SK-N-SH (cell line): ENCODE measurements around the gene UPB1.

Experiments used
- CHD2 ChIP-seq: fragments of 150-350 bp; IDR thresholded peaks from 2 replicates; pipeline ENCODE4 v1.6.1; 2018; ENCODE audit warnings: low read length; ENCODE audit not compliant: partially characterized antibody
- CTCF ChIP-seq: fragments of 200-600 bp; sonication (generic); IDR thresholded peaks from 2 replicates; pipeline ENCODE4 v1.6.1; 2017; ENCODE audit warnings: antibody characterized with exemption, mild to moderate bottlenecking, moderate library complexity
- EP300 ChIP-seq, 2 experiments: IDR thresholded peaks; 2 replicates each; pipeline versions ENCODE4 v1.4.0 to v1.6.1; 2012; ENCODE audit warnings: borderline replicate concordance in 1 of 2, low read depth in 1 of 2, low read length in 1 of 2
- EZH2phosphoT487 ChIP-seq: fragments of 200-600 bp; sonication (generic); IDR thresholded peaks from 2 replicates; pipeline ENCODE4 v1.6.1; 2017; ENCODE audit warnings: low read depth, mixed run types, mild to moderate bottlenecking, antibody characterized with exemption, moderate library complexity, borderline replicate concordance
- JUND ChIP-seq: IDR thresholded peaks from 2 replicates; pipeline ENCODE4 v1.4.0; 2012
- MAX ChIP-seq: IDR thresholded peaks from 2 replicates; pipeline ENCODE4 v1.4.0; 2012; ENCODE audit warnings: low read depth
- NFIC ChIP-seq: IDR thresholded peaks from 2 replicates; pipeline ENCODE4 v1.4.0; 2012; ENCODE audit warnings: borderline replicate concordance
- POLR2AphosphoS5 ChIP-seq: IDR thresholded peaks from 2 replicates; pipeline ENCODE4 v1.6.1; 2012; ENCODE audit warnings: low read depth, low read length
- RFX5 ChIP-seq: IDR thresholded peaks from 2 replicates; pipeline ENCODE4 v1.6.1; 2012; ENCODE audit warnings: mild to moderate bottlenecking, improper control_type of control experiment, low read length
- SMC3 ChIP-seq: IDR thresholded peaks from 2 replicates; pipeline ENCODE4 v1.6.1; 2012; ENCODE audit warnings: low read depth, low read length, improper control_type of control experiment
- TCF12 ChIP-seq: IDR thresholded peaks from 2 replicates; pipeline ENCODE4 v1.4.0; 2012
- USF2 ChIP-seq: fragments of 150-350 bp; IDR thresholded peaks from 2 replicates; pipeline ENCODE4 v1.6.1; 2017; ENCODE audit warnings: antibody characterized with exemption, low read length, low read depth, borderline replicate concordance
- YY1 ChIP-seq: IDR thresholded peaks from 2 replicates; pipeline ENCODE4 v1.4.0; 2012; ENCODE audit warnings: low read depth, mild to moderate bottlenecking

- TF ChIP-seq CHD2 = no peak
- no peak for TF ChIP-seq CTCF
- TF ChIP-seq USF2 = no peak
- peak; percentile 51; the same call in 1 of the 2 replicates for TF ChIP-seq POLR2AphosphoS5
- peak in 1 of 2 experiments; percentile 91; a peak in 3 of 4 replicates for TF ChIP-seq EP300 (IDR thresholded peaks at IDR 0.05; ENCODE audit: borderline replicate concordance in 1 of 2, low read depth in 1 of 2, low read length in 1 of 2)
- peak; percentile 98 for TF ChIP-seq TCF12
- TF ChIP-seq RFX5 = no peak
- TF ChIP-seq NFIC = peak; percentile 99
- TF ChIP-seq MAX = peak; percentile 66
- peak; percentile 43; the same call in 1 of the 2 replicates for TF ChIP-seq YY1
- TF ChIP-seq JUND = peak; percentile 91
- TF ChIP-seq EZH2phosphoT487 = no peak
- no peak for TF ChIP-seq SMC3
Observed at GRCh38 chr22:24486501-24486921, 8.6 kb upstream of the UPB1 start.
